ENCODE results near the gene DCLRE1A. TPM values are rescaled to one million over a fixed set of nuclear protein-coding genes. Genes with fewer than 3 reads are reported as not detected.

The DCLRE1A gene
- total RNA-seq = 1 to 10 TPM; 4.2 to 9.8 (median 6.2) TPM

DNA sequence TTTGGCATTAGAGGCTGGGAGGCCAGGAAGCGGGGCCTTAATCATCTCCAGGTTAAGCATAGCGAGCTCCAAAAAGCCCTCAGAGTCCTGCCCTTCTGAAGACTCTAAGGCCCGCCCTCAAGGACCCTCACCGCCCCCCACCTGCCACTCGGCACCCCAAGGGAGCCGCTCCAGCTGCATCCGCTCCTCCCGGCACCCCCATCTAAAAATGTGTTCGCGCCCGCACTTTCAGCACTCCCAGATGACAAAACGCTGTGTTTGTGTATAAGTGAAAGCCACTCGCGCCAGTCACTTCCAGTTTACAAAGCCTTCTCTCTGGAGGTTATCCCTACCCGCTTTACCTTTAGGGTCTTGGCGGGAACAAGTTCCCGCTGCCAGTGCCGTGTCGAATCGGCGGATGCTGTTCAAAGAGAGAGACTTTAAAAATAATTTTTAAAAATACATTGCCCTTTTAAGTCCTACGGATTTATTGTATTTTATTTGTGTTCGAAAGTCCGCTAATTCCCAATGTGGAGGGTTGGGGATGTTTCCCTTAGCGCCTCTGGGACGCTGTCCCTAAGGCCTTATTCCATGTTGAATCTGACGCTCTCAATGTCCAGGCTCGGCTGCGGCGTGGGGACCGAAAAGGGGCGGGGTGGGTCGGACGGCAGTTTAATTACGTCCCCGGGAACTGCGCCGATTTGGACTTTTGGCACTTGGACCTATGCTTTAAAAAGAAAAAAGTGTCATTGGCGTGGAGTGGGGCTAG lies at the start of gene DCLRE1A, which contains the start of gene NHLRC2:
Gene DCLRE1A (minus strand): TSS at position 70 of the 748 bp plus-strand sequence. CDS start 900 bp downstream, outside the sequence.
Gene NHLRC2 (plus strand): TSS at position 649 of the 748 bp plus-strand sequence. CDS start 212 bp downstream, outside the sequence.
- peaks cover 0 to 6% of the 10 kb centered on the region in 2 donors for H3K36me3 ChIP-seq
- 1% methylated on average over 17 to 24 of the region's 39 CpGs for WGBS, 2 donors (ENCODE audit: low coverage in 1 of 2)
- H3K27me3 ChIP-seq = no peaks in the 10 kb centered on the region
- H3K4me3 ChIP-seq = peak within 1 kb of the TSS; percentile 66 to 69
- peak in 1 of 2 donors; percentile 5 for TF ChIP-seq POLR2A (IDR thresholded peaks at IDR 0.05)
- no peak for TF ChIP-seq EP300 (IDR thresholded peaks at IDR 0.05)
- peak; percentile 83 for ATAC-seq
- H3K4me1 ChIP-seq = peaks cover 13 to 72% (median 14%) of the 10 kb centered on the region in 3 donors
- peak within 1 kb of the TSS; percentile 82 to 95 (median 92) for H3K27ac ChIP-seq
- no peaks in the 10 kb centered on the region for H3K9me3 ChIP-seq

GRCh38 chr10:113899952-113900598 lies 46.2 kb upstream of the DCLRE1A start:
- no peak for ATAC-seq
- Histone ChIP-seq H3K27ac (peak overlapping the region in 1 of 4 donors; percentile 3), H3K4me1 (peaks cover 0 to 10% (median 0%) of the 10 kb centered on the region in 3 donors), H3K4me3 (no peak overlapping the region), H3K36me3 (peaks cover 0 to 57% of the 10 kb centered on the region in 2 donors), H3K27me3 (no peaks in the 10 kb centered on the region), H3K9me3 (no peaks in the 10 kb centered on the region)
- TF ChIP-seq POLR2AphosphoS5 (IDR thresholded peaks at IDR 0.05) (no peak), EP300 (IDR thresholded peaks at IDR 0.05) (no peak), CTCF (IDR thresholded peaks at IDR 0.05) (no peak), POLR2A (IDR thresholded peaks at IDR 0.05) (no peak)
- WGBS, 2 donors (ENCODE audit: low coverage in 1 of 2) = 54 to 90% methylated on average over 2 of the region's 2 CpGs

GRCh38 chr10:113897693-113898618 lies 44.1 kb upstream of the DCLRE1A start:
- 65 to 86% methylated on average over 3 to 5 of the region's 6 CpGs for WGBS, 2 donors (ENCODE audit: low coverage in 1 of 2)
- Histone ChIP-seq H3K27ac (no peak overlapping the region), H3K27me3 (no peaks in the 10 kb centered on the region), H3K9me3 (no peaks in the 10 kb centered on the region), H3K4me3 (no peak overlapping the region), H3K36me3 (peaks cover 0 to 36% of the 10 kb centered on the region in 2 donors), H3K4me1 (peaks cover 3 to 26% (median 8%) of the 10 kb centered on the region in 3 donors)
- TF ChIP-seq POLR2A (IDR thresholded peaks at IDR 0.05) (no peak), POLR2AphosphoS5 (IDR thresholded peaks at IDR 0.05) (no peak), EP300 (IDR thresholded peaks at IDR 0.05) (no peak), CTCF (IDR thresholded peaks at IDR 0.05) (no peak)
- ATAC-seq = no peak

GRCh38 chr10:113895018-113895417 lies 41.1 kb upstream of the DCLRE1A start:
- H3K4me3 ChIP-seq = no peak overlapping the region
- no peaks in the 10 kb centered on the region for H3K9me3 ChIP-seq
- peaks cover 3 to 36% (median 8%) of the 10 kb centered on the region in 3 donors for H3K4me1 ChIP-seq
- H3K36me3 ChIP-seq = peaks cover 0 to 19% of the 10 kb centered on the region in 2 donors
- no peak for TF ChIP-seq POLR2A (IDR thresholded peaks at IDR 0.05)
- H3K27me3 ChIP-seq = no peaks in the 10 kb centered on the region
- no peak for ATAC-seq
- no peak overlapping the region for H3K27ac ChIP-seq

GRCh38 chr10:113894581-113894980 lies 40.7 kb upstream of the DCLRE1A start:
- peaks cover 3 to 33% (median 8%) of the 10 kb centered on the region in 3 donors for H3K4me1 ChIP-seq
- peaks cover 0 to 19% of the 10 kb centered on the region in 2 donors for H3K36me3 ChIP-seq
- H3K4me3 ChIP-seq = no peak overlapping the region
- ATAC-seq = no peak
- H3K27ac ChIP-seq = no peak overlapping the region
- no peak for TF ChIP-seq CTCF (IDR thresholded peaks at IDR 0.05)
- no peak for TF ChIP-seq POLR2AphosphoS5 (IDR thresholded peaks at IDR 0.05)
- no peak for TF ChIP-seq POLR2A (IDR thresholded peaks at IDR 0.05)
- TF ChIP-seq EP300 (IDR thresholded peaks at IDR 0.05) = no peak
- WGBS, 2 donors (ENCODE audit: low coverage in 1 of 2) = 92% methylated on average over 1 of the region's 1 CpG; no CpG with 5 or more reads in 1 of the 2 donors
- no peaks in the 10 kb centered on the region for H3K27me3 ChIP-seq
- no peaks in the 10 kb centered on the region for H3K9me3 ChIP-seq

All from gastroesophageal sphincter (tissue), 4 donors.